Trophoblast cell (in vitro differentiated cells and primary cell): ENCODE measurements around the gene SPAG8.

Source experiments
- DNase-seq, 2 donors: peaks; one replicate each; pipeline ENCODE4 v3.0.0-alpha.2; 2016
- H2AFZ ChIP-seq: 2 replicates; pipeline ENCODE4 v1.6.1; 2013; ENCODE audit warnings: low read length, moderate library complexity, mild to moderate bottlenecking; ENCODE audit not compliant: insufficient read depth, poor library complexity
- H2AK5ac ChIP-seq: 2 replicates; pipeline ENCODE4 v1.6.1; 2013; ENCODE audit warnings: mild to moderate bottlenecking, low read length
- H2BK120ac ChIP-seq: 2 replicates; pipeline ENCODE4 v1.6.1; 2013; ENCODE audit warnings: low read length, mild to moderate bottlenecking, moderate library complexity; ENCODE audit not compliant: insufficient read depth, poor library complexity
- H2BK12ac ChIP-seq: 2 replicates; pipeline ENCODE4 v1.6.1; 2013; ENCODE audit warnings: mild to moderate bottlenecking, low read length, moderate library complexity
- H2BK5ac ChIP-seq: 2 replicates; pipeline ENCODE4 v1.6.1; 2013; ENCODE audit warnings: low read length, low read depth, moderate library complexity, mild to moderate bottlenecking; ENCODE audit not compliant: poor library complexity
- H3K14ac ChIP-seq: 2 replicates; pipeline ENCODE4 v1.6.1; 2013; ENCODE audit warnings: mild to moderate bottlenecking, low read length
- H3K18ac ChIP-seq: 2 replicates; pipeline ENCODE4 v1.6.1; 2013; ENCODE audit warnings: mild to moderate bottlenecking, low read length
- H3K23ac ChIP-seq: 2 replicates; pipeline ENCODE4 v1.6.1; 2013; ENCODE audit warnings: low read length
- H3K27ac ChIP-seq: 2 replicates; pipeline ENCODE4 v1.5.1; 2013; ENCODE audit warnings: low read depth, mild to moderate bottlenecking, inconsistent platforms, low read length, moderate library complexity
- H3K27me3 ChIP-seq: 2 replicates; pipeline ENCODE4 v1.6.1; 2013; ENCODE audit warnings: inconsistent platforms, mild to moderate bottlenecking, low read length, moderate library complexity; ENCODE audit not compliant: insufficient read depth
- H3K36me3 ChIP-seq, 2 experiments: 1 replicate in 1 of 2; 2 replicates in 1 of 2; pipeline ENCODE4 v1.6.1; 2013; ENCODE audit warnings: low read length in 2 of 2, mild to moderate bottlenecking in 2 of 2, moderate library complexity in 1 of 2; ENCODE audit not compliant: insufficient read depth in 2 of 2, control insufficient read depth in 1 of 2
- H3K4ac ChIP-seq: 2 replicates; pipeline ENCODE4 v1.6.1; 2013; ENCODE audit warnings: low read depth, mild to moderate bottlenecking, low read length, moderate library complexity
- H3K4me1 ChIP-seq, 2 experiments: 1 replicate in 1 of 2; 2 replicates in 1 of 2; pipeline ENCODE4 v1.6.1; 2013; ENCODE audit warnings: low read length in 2 of 2, mild to moderate bottlenecking in 2 of 2, moderate library complexity in 1 of 2; ENCODE audit not compliant: insufficient read depth in 2 of 2, control insufficient read depth in 1 of 2
- H3K4me2 ChIP-seq: 2 replicates; pipeline ENCODE4 v1.6.1; 2013; ENCODE audit warnings: inconsistent platforms, mild to moderate bottlenecking, low read length, moderate library complexity
- H3K4me3 ChIP-seq: 2 replicates; pipeline ENCODE4 v1.5.1; 2013; ENCODE audit warnings: mild to moderate bottlenecking, low read depth, low read length, inconsistent platforms
- H3K79me1 ChIP-seq: one replicate; pipeline ENCODE4 v1.6.1; 2013; ENCODE audit warnings: low read length
- H3K79me2 ChIP-seq: 2 replicates; pipeline ENCODE4 v1.6.1; 2013; ENCODE audit warnings: low read length, mild to moderate bottlenecking; ENCODE audit not compliant: control insufficient read depth, insufficient read depth, poor library complexity
- H3K9ac ChIP-seq: 2 replicates; pipeline ENCODE4 v1.6.1; 2013; ENCODE audit warnings: mild to moderate bottlenecking, low read length
- H3K9me3 ChIP-seq: 2 replicates; pipeline ENCODE4 v1.6.1; 2013; ENCODE audit warnings: low read depth, mild to moderate bottlenecking, control low read depth, inconsistent platforms, low read length; ENCODE audit not compliant: insufficient read depth
- H4K12ac ChIP-seq: 2 replicates; pipeline ENCODE4 v1.6.1; 2013; ENCODE audit warnings: low read depth, mild to moderate bottlenecking, low read length, moderate library complexity
- H4K8ac ChIP-seq: 2 replicates; pipeline ENCODE4 v1.6.1; 2013; ENCODE audit warnings: low read depth, mild to moderate bottlenecking, low read length, moderate library complexity
- H4K91ac ChIP-seq: one replicate; pipeline ENCODE4 v1.6.1; 2013; ENCODE audit warnings: low read depth, mild to moderate bottlenecking, low read length, moderate library complexity
- WGBS: extraction: QIAGEN DNeasy Blood & Tissue Kit; methylation state at CpG from one replicate; pipeline ENCODE4 v1.1.7; 2013; ENCODE audit warnings: missing lambda C conversion rate; ENCODE audit not compliant: insufficient read length, insufficient coverage; ENCODE audit errors: extremely low coverage; 5-methylcytosine and 5-hydroxymethylcytosine counted together

SPAG8 gene

GRCh38 chr9:35776018-35776417, 36.0 kb downstream of the SPAG8 start:
- no peak overlapping the region for H2BK5ac ChIP-seq

GRCh38 chr9:35774907-35775635, 37.0 kb downstream of the SPAG8 start:
- Histone ChIP-seq H3K23ac (no peak overlapping the region), H2AFZ (no peak overlapping the region), H3K9me3 (no peaks in the 10 kb centered on the region), H2AK5ac (no peak overlapping the region), H3K9ac (no peak overlapping the region), H3K27me3 (no peaks in the 10 kb centered on the region), H4K91ac (no peak overlapping the region), H3K27ac (no peak overlapping the region), H4K12ac (no peak overlapping the region), H2BK12ac (no peak overlapping the region), H3K4me1 (peaks cover 0 to 4% of the 10 kb centered on the region in 2 experiments), H3K79me2 (peaks cover 2% of the 10 kb centered on the region), H3K4me2 (no peak overlapping the region), H2BK5ac (no peak overlapping the region), H4K8ac (no peak overlapping the region), H3K4me3 (no peak overlapping the region), H2BK120ac (no peak overlapping the region), H3K36me3 (no peaks in the 10 kb centered on the region), H3K4ac (no peak overlapping the region), H3K79me1 (no peaks in the 10 kb centered on the region), H3K14ac (no peak overlapping the region), H3K18ac (no peak overlapping the region)
- WGBS = no CpG with 5 or more reads among the region's 7 CpGs
- no peak for DNase-seq

More at GRCh38 chr9:35776018-35776417, 36.0 kb downstream of the SPAG8 start:
- Histone ChIP-seq H3K27ac (no peak overlapping the region), H2BK120ac (no peak overlapping the region), H3K23ac (no peak overlapping the region), H3K4me3 (no peak overlapping the region), H4K91ac (no peak overlapping the region), H3K9me3 (no peaks in the 10 kb centered on the region), H3K4me2 (no peak overlapping the region), H3K36me3 (no peaks in the 10 kb centered on the region), H3K4me1 (peaks cover 0 to 2% of the 10 kb centered on the region in 2 experiments), H3K18ac (no peak overlapping the region), H2AFZ (no peak overlapping the region), H4K8ac (no peak overlapping the region), H2BK12ac (no peak overlapping the region), H3K9ac (no peak overlapping the region), H3K27me3 (no peaks in the 10 kb centered on the region), H3K14ac (no peak overlapping the region), H3K79me2 (peaks cover 2% of the 10 kb centered on the region), H3K79me1 (no peaks in the 10 kb centered on the region), H3K4ac (no peak overlapping the region), H4K12ac (no peak overlapping the region), H2AK5ac (no peak overlapping the region)
- DNase-seq = no peak
- no CpG with 5 or more reads among the region's 4 CpGs for WGBS

DNA sequence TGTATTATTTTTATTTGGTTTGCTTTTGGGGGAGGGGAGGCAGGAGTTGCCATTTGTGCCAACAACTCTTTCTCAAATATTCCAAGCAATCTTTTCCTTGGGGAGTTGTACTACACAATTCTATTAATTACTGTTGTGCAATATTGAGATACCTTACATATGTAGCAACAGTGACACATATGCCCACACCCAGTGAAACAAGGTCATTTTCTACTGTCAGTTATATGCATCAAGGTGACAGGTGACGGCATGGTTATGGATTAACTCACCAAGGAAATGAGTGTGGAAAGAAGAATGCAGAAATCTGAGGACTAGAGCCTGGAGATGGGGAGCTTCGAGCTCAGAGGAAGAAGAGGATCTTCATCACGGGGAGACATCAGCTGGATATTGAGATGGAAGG, 40.1 kb downstream of the SPAG8 start:
- H3K36me3 ChIP-seq = no peaks in the 10 kb centered on the region
- no peak overlapping the region for H4K91ac ChIP-seq
- no peak overlapping the region for H2BK5ac ChIP-seq
- no peak overlapping the region for H3K18ac ChIP-seq
- no peak overlapping the region for H3K4me3 ChIP-seq
- no peak overlapping the region for H3K9ac ChIP-seq
- H2AK5ac ChIP-seq = no peak overlapping the region
- no peak overlapping the region for H4K8ac ChIP-seq
- no peaks in the 10 kb centered on the region for H3K27me3 ChIP-seq
- H3K4me1 ChIP-seq = peaks cover 0 to 4% of the 10 kb centered on the region in 2 experiments
- DNase-seq = peak in 1 of 2 donors; percentile 17
- no peak overlapping the region for H3K14ac ChIP-seq
- no peaks in the 10 kb centered on the region for H3K9me3 ChIP-seq
- H3K23ac ChIP-seq = no peak overlapping the region
- no CpG with 5 or more reads among the region's 3 CpGs for WGBS
- no peak overlapping the region for H3K4me2 ChIP-seq
- no peak overlapping the region for H2AFZ ChIP-seq
- H3K4ac ChIP-seq = no peak overlapping the region
- peaks cover 2% of the 10 kb centered on the region for H3K79me2 ChIP-seq
- H2BK12ac ChIP-seq = no peak overlapping the region
- H3K79me1 ChIP-seq = no peaks in the 10 kb centered on the region
- H2BK120ac ChIP-seq = no peak overlapping the region
- no peak overlapping the region for H3K27ac ChIP-seq
- no peak overlapping the region for H4K12ac ChIP-seq

- H3K9ac ChIP-seq = no peak overlapping the region
- no peak overlapping the region for H3K18ac ChIP-seq
- no peak overlapping the region for H2AFZ ChIP-seq
These were observed 40.5 kb downstream of the SPAG8 start for GRCh38 chr9:35771534-35771933.

More at GRCh38 chr9:35771534-35771933, 40.5 kb downstream of the SPAG8 start:
- Histone ChIP-seq H3K23ac (no peak overlapping the region), H3K79me2 (peaks cover 2% of the 10 kb centered on the region), H4K8ac (no peak overlapping the region), H3K4ac (no peak overlapping the region), H2BK120ac (no peak overlapping the region), H2BK5ac (no peak overlapping the region), H3K4me1 (peaks cover 0 to 4% of the 10 kb centered on the region in 2 experiments), H3K79me1 (no peaks in the 10 kb centered on the region), H3K4me2 (no peak overlapping the region), H3K9me3 (no peaks in the 10 kb centered on the region), H3K27ac (no peak overlapping the region), H4K91ac (no peak overlapping the region), H2BK12ac (no peak overlapping the region), H3K4me3 (no peak overlapping the region), H3K36me3 (no peaks in the 10 kb centered on the region), H3K27me3 (no peaks in the 10 kb centered on the region), H2AK5ac (no peak overlapping the region), H3K14ac (no peak overlapping the region), H4K12ac (no peak overlapping the region)
- DNase-seq = no peak
- no CpG with 5 or more reads among the region's 1 CpG for WGBS
